Gastrocnemius medialis (tissue), 4 donors: ENCODE results near the gene PDIA6.
"Not testable (repeated sequence)": the region's sequence is repeated elsewhere in the genome, so short reads cannot be mapped to it uniquely, and the experiment has no call there.

Source experiments
- POLR2A ChIP-seq, 2 donors: fragments of 450-650 bp; IDR thresholded peaks; one replicate each; pipeline ENCODE4 v1.6.1; 2017; ENCODE audit warnings: antibody characterized with exemption in 2 of 2, mild to moderate bottlenecking in 2 of 2, moderate library complexity in 2 of 2
- TF ChIP-seq, protein P1 (sequence below), 5 experiments: fragments of 450-650 bp in 3 of 5; fragments of 200-600 bp in 2 of 5; sonication (generic) in 2 of 5; IDR thresholded peaks in 4 of 5; conservative IDR thresholded peaks in 1 of 5; 1 replicate in 4 of 5; 2 replicates in 1 of 5; pipeline ENCODE4 v1.5.1; 2016 to 2019; ENCODE audit warnings: antibody characterized with exemption in 5 of 5, mild to moderate bottlenecking in 3 of 5, moderate library complexity in 3 of 5

DNA sequence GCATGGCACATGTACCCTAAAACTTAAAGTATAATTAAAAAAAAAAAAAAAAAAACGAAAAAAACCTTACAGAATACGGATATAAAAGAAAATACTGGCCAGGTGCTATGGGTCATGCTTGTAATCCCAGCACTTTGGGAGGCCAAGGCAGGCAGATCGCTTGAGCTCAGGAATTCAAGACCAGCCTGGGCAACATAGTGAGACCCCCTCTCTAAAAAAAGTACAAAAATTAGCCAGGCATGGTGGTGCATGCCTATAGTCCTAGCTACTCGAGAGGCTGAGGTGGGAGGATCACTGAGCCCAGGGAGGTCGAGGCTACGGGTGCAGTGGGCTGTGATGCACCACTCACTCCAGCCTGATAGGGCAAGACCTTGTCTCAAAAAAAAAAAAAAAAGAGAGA is 6.6 kb downstream of the PDIA6 start:
- TF ChIP-seq, protein P1, sequence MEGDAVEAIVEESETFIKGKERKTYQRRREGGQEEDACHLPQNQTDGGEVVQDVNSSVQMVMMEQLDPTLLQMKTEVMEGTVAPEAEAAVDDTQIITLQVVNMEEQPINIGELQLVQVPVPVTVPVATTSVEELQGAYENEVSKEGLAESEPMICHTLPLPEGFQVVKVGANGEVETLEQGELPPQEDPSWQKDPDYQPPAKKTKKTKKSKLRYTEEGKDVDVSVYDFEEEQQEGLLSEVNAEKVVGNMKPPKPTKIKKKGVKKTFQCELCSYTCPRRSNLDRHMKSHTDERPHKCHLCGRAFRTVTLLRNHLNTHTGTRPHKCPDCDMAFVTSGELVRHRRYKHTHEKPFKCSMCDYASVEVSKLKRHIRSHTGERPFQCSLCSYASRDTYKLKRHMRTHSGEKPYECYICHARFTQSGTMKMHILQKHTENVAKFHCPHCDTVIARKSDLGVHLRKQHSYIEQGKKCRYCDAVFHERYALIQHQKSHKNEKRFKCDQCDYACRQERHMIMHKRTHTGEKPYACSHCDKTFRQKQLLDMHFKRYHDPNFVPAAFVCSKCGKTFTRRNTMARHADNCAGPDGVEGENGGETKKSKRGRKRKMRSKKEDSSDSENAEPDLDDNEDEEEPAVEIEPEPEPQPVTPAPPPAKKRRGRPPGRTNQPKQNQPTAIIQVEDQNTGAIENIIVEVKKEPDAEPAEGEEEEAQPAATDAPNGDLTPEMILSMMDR (IDR thresholded peaks at IDR 0.05 in 4 of 5, conservative IDR thresholded peaks at IDR 0.05 in 1 of 5), result not testable (repeated sequence)
- TF ChIP-seq POLR2A (IDR thresholded peaks at IDR 0.05), result not testable (repeated sequence)
